RWPE2 (cell line): ENCODE results near the gene MAGI1.
A peak's percentile ranks its signal among the peaks of the same experiment; 100 is the strongest.

Source experiments
- ATAC-seq: fragments of 200-7000 bp; cut with Tn5 transposase; 3 replicates; pipeline ENCODE4 v1.9.1; 2021; ENCODE audit warnings: low read depth
- DNase-seq: peaks from one replicate; pipeline ENCODE4 v3.0.0-alpha.2; 2020; ENCODE audit warnings: low spot score
- H3K27ac ChIP-seq: fragments of 450-650 bp; 2 replicates; pipeline ENCODE4 v1.5.1; 2017; ENCODE audit warnings: mild to moderate bottlenecking; ENCODE audit not compliant: poor library complexity, severe bottlenecking
- H3K27me3 ChIP-seq: fragments of 250-450 bp; sonication (Bioruptor Pico); 2 replicates; pipeline ENCODE4 v1.5.1; 2021; ENCODE audit warnings: mild to moderate bottlenecking, moderate library complexity; ENCODE audit not compliant: insufficient read depth, poor library complexity, severe bottlenecking
- H3K36me3 ChIP-seq: fragments of 250-450 bp; sonication (Bioruptor Pico); 2 replicates; pipeline ENCODE4 v1.5.1; 2020; ENCODE audit warnings: low read depth, mild to moderate bottlenecking, moderate library complexity
- H3K4me1 ChIP-seq: fragments of 250-450 bp; sonication (Bioruptor Pico); 2 replicates; pipeline ENCODE4 v1.5.1; 2021; ENCODE audit warnings: mild to moderate bottlenecking, moderate library complexity; ENCODE audit not compliant: insufficient read depth, poor library complexity, severe bottlenecking
- H3K4me3 ChIP-seq: fragments of 250-450 bp; sonication (Bioruptor Pico); 2 replicates; pipeline ENCODE4 v1.5.1; 2021; ENCODE audit warnings: mild to moderate bottlenecking, moderate library complexity; ENCODE audit not compliant: severe bottlenecking
- H3K9me3 ChIP-seq: fragments of 250-450 bp; sonication (Bioruptor Pico); 2 replicates; pipeline ENCODE4 v1.5.1; 2021; ENCODE audit warnings: mild to moderate bottlenecking, moderate library complexity; ENCODE audit not compliant: severe bottlenecking
- TF ChIP-seq, protein P1 (sequence below): fragments of 450-650 bp; IDR thresholded peaks from one replicate; pipeline ENCODE4 v1.5.1; 2017; ENCODE audit warnings: mild to moderate bottlenecking, moderate library complexity; ENCODE audit not compliant: poor library complexity, severe bottlenecking

MAGI1 gene

DNA sequence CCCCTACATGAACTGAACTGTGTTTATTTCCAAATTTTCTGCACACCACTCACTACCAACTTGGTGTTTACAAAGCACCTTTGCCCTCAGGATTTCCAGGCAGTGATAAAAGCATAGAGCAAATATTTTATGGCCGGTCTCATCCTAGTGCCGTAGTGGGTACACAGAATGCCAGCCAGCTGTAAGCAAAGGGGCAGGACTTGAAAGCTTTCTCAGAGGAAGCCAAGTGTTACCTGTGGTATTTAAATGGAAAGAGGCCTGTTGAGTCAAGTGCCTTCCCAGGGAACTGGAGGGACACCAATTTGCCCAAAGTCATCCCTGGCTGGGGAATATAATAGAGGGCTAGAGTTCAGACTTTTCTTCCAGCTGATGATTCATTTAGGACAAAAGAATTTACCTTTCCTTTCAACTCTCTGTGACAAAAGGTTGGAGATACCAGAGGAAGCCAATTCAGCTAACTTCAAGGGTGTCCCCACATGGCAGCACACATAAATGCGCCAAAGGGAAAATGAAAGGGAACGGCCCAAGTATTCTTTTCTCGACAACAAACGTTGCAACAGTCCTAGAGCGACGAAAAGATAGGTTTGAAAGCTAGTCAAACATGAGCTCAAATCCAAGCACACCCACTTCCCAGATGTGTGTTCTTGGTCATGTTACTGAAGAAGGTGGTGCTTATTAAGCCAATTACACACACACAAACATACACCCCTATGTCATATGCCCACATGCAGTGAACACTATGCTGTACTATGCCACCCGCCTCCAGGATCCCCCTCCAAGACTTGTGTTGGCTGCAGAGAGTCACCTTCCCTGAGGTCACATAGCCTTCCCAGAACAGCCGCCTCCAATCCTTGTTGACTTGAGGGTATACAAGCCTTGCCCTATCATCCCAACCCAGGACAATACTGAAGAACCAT is 27.7 kb downstream of the MAGI1 start:
- no peak overlapping the region for H3K4me3 ChIP-seq
- DNase-seq = no peak
- ATAC-seq = peak; percentile 89
- H3K27ac ChIP-seq = peak overlapping the region; percentile 36
- H3K4me1 ChIP-seq = peaks cover 14% of the 10 kb centered on the region
- no peaks in the 10 kb centered on the region for H3K27me3 ChIP-seq
- no peaks in the 10 kb centered on the region for H3K36me3 ChIP-seq
- no peaks in the 10 kb centered on the region for H3K9me3 ChIP-seq
- TF ChIP-seq, protein P1, sequence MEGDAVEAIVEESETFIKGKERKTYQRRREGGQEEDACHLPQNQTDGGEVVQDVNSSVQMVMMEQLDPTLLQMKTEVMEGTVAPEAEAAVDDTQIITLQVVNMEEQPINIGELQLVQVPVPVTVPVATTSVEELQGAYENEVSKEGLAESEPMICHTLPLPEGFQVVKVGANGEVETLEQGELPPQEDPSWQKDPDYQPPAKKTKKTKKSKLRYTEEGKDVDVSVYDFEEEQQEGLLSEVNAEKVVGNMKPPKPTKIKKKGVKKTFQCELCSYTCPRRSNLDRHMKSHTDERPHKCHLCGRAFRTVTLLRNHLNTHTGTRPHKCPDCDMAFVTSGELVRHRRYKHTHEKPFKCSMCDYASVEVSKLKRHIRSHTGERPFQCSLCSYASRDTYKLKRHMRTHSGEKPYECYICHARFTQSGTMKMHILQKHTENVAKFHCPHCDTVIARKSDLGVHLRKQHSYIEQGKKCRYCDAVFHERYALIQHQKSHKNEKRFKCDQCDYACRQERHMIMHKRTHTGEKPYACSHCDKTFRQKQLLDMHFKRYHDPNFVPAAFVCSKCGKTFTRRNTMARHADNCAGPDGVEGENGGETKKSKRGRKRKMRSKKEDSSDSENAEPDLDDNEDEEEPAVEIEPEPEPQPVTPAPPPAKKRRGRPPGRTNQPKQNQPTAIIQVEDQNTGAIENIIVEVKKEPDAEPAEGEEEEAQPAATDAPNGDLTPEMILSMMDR = peak; percentile 10

DNA sequence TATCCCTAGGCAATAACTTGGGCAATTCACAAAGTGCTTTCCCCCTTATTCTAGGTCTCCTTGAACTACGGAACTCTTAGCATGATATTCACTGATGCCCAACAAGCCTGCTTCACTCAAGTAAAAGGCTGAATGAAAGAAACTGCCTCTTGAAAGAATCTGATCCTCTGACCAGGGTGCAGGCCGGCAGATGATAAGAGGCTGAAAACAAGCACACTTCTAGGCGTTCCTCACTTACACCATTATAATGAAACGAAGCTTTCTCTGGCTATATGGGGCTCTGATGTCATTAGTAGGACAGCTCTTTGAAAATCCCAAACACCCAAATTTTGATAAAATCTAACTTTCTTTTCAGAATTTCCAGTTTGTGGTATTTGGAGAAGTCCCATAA is 28.4 kb downstream of the MAGI1 start:
- Histone ChIP-seq H3K9me3 (no peaks in the 10 kb centered on the region), H3K36me3 (no peaks in the 10 kb centered on the region), H3K4me1 (peaks cover 14% of the 10 kb centered on the region), H3K27ac (peak overlapping the region; percentile 36), H3K27me3 (no peaks in the 10 kb centered on the region), H3K4me3 (no peak overlapping the region)
- DNase-seq (no peak), ATAC-seq (no peak)
- TF ChIP-seq, protein P1 = no peak

DNA sequence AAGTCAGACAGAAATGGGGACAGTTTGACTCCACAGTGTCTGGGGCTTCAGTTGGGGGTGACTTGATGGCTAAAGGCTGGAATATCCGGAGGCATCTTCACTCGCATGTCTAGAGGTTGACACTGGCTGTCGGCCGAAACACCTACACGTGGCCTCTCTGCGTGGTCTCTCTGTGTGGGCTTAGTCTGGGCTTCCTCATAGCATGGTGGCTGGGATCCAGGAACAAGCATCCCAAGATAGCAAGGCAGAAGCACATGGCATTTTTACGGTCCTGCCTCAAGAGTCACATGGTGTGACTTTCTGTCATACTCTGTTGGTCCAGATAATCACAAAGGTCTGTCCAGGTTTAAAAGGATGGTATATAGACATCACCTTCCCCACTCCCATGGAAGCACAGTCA is 34.5 kb downstream of the MAGI1 start:
- TF ChIP-seq, protein P1 = no peak
- Histone ChIP-seq H3K9me3 (no peaks in the 10 kb centered on the region), H3K4me3 (no peak overlapping the region), H3K27ac (no peak overlapping the region), H3K36me3 (no peaks in the 10 kb centered on the region), H3K27me3 (no peaks in the 10 kb centered on the region), H3K4me1 (no peaks in the 10 kb centered on the region)
- no peak for DNase-seq
- no peak for ATAC-seq

DNA sequence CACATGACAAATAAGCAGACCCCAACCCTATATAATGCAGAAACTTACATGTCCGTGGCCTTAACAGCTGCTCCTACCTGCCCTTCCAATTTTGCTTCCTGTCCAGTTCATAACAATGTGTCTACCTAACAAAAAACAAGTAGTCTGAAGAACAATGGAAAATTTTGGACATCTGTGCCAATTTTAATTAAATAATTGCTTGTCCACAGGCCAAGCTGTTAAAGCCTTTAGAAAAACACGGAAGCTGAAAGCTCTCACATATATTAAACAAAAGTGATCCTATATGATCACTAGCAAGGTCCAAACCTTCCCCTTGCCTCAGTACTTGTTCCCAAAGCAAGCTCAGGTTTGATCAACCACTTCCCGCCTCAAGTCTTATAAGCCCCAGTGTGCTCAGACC is 37.1 kb downstream of the MAGI1 start:
- H3K9me3 ChIP-seq = no peaks in the 10 kb centered on the region
- no peak overlapping the region for H3K27ac ChIP-seq
- H3K36me3 ChIP-seq = no peaks in the 10 kb centered on the region
- H3K4me3 ChIP-seq = no peak overlapping the region
- H3K27me3 ChIP-seq = no peaks in the 10 kb centered on the region
- DNase-seq (no peak), ATAC-seq (no peak)
- H3K4me1 ChIP-seq = peaks cover 14% of the 10 kb centered on the region
- TF ChIP-seq, protein P1 = no peak

DNA sequence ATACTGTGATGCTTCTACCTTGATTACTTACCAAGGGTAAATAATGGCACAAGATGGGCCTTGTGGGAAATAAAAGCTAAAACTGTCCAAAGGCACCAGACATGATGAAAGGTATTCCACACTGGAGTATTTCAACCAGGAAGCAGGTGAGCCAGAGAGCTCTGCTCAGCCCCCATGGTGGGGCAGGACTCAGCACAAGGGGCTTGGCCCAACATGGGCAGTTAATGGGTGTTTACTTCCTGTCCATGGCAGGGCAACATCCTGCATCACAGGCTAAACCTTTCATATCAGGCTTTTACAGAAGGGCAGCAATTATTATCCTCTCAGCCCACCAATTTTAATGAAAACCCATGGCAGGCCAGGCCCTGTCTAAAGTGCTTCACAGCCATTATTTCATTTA is 38.2 kb downstream of the MAGI1 start:
- Histone ChIP-seq H3K4me1 (peaks cover 26% of the 10 kb centered on the region), H3K27me3 (no peaks in the 10 kb centered on the region), H3K27ac (no peak overlapping the region), H3K9me3 (no peaks in the 10 kb centered on the region), H3K4me3 (no peak overlapping the region), H3K36me3 (no peaks in the 10 kb centered on the region)
- TF ChIP-seq, protein P1 = no peak
- ATAC-seq = no peak
- DNase-seq = no peak
